HEK293 (cell line): ENCODE measurements around the gene PCBP3.

Experiments
- ATF2 ChIP-seq: fragments of 450-650 bp; formaldehyde crosslinking; IDR thresholded peaks from 2 replicates; pipeline ENCODE4 v1.5.1; 2016; ENCODE audit warnings: missing biosample characterization, missing genetic modification characterization, low read depth
- CTCF ChIP-seq: fragments of 450-650 bp; formaldehyde crosslinking; IDR thresholded peaks from 2 replicates; pipeline ENCODE4 v1.5.1; 2016; ENCODE audit warnings: missing biosample characterization, missing genetic modification characterization
- GLI4 ChIP-seq: fragments of 450-650 bp; formaldehyde crosslinking; IDR thresholded peaks from 2 replicates; pipeline ENCODE4 v1.5.1; 2016; ENCODE audit warnings: missing biosample characterization, missing genetic modification characterization
- KLF10 ChIP-seq: fragments of 450-650 bp; IDR thresholded peaks from 2 replicates; pipeline ENCODE4 v1.5.1; 2018; ENCODE audit warnings: missing biosample characterization, mild to moderate bottlenecking, missing genetic modification characterization
- PATZ1 ChIP-seq: fragments of 450-650 bp; formaldehyde crosslinking; IDR thresholded peaks from 2 replicates; pipeline ENCODE4 v1.5.1; 2016; ENCODE audit warnings: missing biosample characterization, missing genetic modification characterization
- PRDM6 ChIP-seq: fragments of 450-650 bp; formaldehyde crosslinking; IDR thresholded peaks from 2 replicates; pipeline ENCODE4 v1.5.1; 2017; ENCODE audit warnings: missing biosample characterization, missing genetic modification characterization
- REST ChIP-seq: fragments of 450-650 bp; formaldehyde crosslinking; IDR thresholded peaks from 2 replicates; pipeline ENCODE4 v1.5.1; 2016; ENCODE audit warnings: missing biosample characterization, missing genetic modification characterization
- ZBTB10 ChIP-seq: fragments of 450-650 bp; formaldehyde crosslinking; IDR thresholded peaks from 2 replicates; pipeline ENCODE4 v1.5.1; 2016; ENCODE audit warnings: missing biosample characterization, missing genetic modification characterization
- ZNF175 ChIP-seq: fragments of 450-650 bp; formaldehyde crosslinking; IDR thresholded peaks from 2 replicates; pipeline ENCODE4 v1.5.1; 2016; ENCODE audit warnings: missing biosample characterization, missing genetic modification characterization
- ZNF776 ChIP-seq: fragments of 450-650 bp; formaldehyde crosslinking; IDR thresholded peaks from 2 replicates; pipeline ENCODE4 v1.5.0; 2017; ENCODE audit warnings: missing biosample characterization, missing genetic modification characterization, borderline replicate concordance
- ZNF791 ChIP-seq: fragments of 450-650 bp; formaldehyde crosslinking; IDR thresholded peaks from 2 replicates; pipeline ENCODE4 v1.5.1; 2016; ENCODE audit warnings: missing biosample characterization, missing genetic modification characterization

GRCh38 chr21:45830221-45830640 lies 186.7 kb downstream of the PCBP3 start:
- no peak for TF ChIP-seq REST
- no peak for TF ChIP-seq CTCF (tag by site-specific recombination)
- no peak for TF ChIP-seq ZNF175
- no peak for TF ChIP-seq ZNF791 (tag by site-specific recombination)
- no peak for TF ChIP-seq PRDM6
- no peak for TF ChIP-seq KLF10 (tag by site-specific recombination)
- TF ChIP-seq ATF2 (tag by site-specific recombination): no peak
- TF ChIP-seq PATZ1 (tag by site-specific recombination): no peak
- TF ChIP-seq ZBTB10 (tag by site-specific recombination): no peak
- TF ChIP-seq GLI4 (tag by site-specific recombination): no peak
- no peak for TF ChIP-seq ZNF776
